Measurements from ENCODE around the gene MBOAT7. TPM values are rescaled to one million over a fixed set of nuclear protein-coding genes. Genes with fewer than 3 reads are reported as not detected.
"Not testable (repeated sequence)": the region's sequence is repeated elsewhere in the genome, so short reads cannot be mapped to it uniquely, and the experiment has no call there.

The MBOAT7 gene, protein sequence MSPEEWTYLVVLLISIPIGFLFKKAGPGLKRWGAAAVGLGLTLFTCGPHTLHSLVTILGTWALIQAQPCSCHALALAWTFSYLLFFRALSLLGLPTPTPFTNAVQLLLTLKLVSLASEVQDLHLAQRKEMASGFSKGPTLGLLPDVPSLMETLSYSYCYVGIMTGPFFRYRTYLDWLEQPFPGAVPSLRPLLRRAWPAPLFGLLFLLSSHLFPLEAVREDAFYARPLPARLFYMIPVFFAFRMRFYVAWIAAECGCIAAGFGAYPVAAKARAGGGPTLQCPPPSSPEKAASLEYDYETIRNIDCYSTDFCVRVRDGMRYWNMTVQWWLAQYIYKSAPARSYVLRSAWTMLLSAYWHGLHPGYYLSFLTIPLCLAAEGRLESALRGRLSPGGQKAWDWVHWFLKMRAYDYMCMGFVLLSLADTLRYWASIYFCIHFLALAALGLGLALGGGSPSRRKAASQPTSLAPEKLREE
- 9.9 TPM for polyA plus RNA-seq (2012; ENCODE audit: missing spikeins)

DNA sequence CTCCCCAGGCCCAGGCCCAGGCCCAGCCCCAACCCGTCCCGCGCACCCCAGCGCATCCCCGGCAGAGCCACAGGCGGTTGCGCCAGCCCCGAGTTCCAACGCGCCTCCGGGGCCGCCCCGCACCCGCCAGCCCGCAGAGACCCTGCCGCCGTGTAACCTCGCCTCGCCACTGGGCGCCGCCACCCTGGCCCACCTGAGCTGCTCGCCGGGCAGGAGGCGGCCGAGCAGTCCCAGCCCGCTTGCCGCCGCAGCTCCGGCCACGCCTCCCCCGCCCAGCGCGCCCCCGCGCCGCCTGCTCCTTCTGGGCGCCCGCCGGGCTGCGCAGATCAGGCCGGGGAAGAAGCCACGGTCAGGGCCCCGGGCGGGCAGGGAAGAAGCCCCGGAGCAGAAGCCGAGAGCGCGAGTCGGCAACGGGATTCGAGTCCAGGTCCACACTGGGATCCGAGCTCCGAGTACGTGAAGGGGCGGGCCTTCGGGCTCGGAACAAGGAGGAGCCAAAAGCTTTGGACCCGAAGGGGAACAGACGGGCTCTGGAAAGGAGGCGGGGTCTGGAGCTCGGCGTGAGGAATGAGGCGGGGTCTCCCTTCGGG is at the start of gene MBOAT7:
TSS of gene MBOAT7 (minus strand) at position 436 of the 590 bp plus-strand sequence. CDS start 1,072 bp downstream, outside the sequence.
- FAIRE-seq (no peak), DNase-seq (ENCODE audit: insufficient read length) (peak; percentile 89)
- TF ChIP-seq POLR2A (IDR thresholded peaks at IDR 0.05; ENCODE audit: low read depth, low read length) (peak; percentile 48; the same call in 1 of the 2 replicates), POLR2AphosphoS5 (IDR thresholded peaks at IDR 0.05; ENCODE audit: low read depth, low read length) (no peak), TAF1 (IDR thresholded peaks at IDR 0.05; ENCODE audit: borderline replicate concordance, low read depth, low read length) (no peak)

DNA sequence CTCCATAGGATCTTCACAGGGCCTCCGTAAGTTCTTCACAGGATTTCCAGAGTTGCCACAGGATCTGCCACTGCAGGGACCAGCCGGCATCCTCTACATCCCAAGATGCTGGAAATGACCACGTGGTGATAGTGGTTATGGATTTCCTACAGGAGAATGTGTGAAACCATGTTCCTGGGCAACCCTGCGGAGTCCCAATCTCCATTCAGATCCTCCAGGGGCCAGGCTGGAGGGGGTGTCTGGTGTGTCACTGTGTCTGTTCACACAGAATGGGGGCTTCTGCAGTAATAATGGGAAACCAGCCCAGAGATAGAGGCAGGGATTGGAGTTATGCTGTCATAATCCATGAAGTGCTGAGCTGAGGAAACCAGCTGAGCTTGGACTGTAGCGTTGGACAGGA is 44.6 kb upstream of the MBOAT7 start:
- no peak for FAIRE-seq
- TF ChIP-seq POLR2AphosphoS5 (IDR thresholded peaks at IDR 0.05; ENCODE audit: low read depth, low read length) (no peak), POLR2A (IDR thresholded peaks at IDR 0.05; ENCODE audit: low read depth, low read length) (no peak), TAF1 (IDR thresholded peaks at IDR 0.05; ENCODE audit: borderline replicate concordance, low read depth, low read length) (no peak)
- no peak for DNase-seq (ENCODE audit: insufficient read length)

DNA sequence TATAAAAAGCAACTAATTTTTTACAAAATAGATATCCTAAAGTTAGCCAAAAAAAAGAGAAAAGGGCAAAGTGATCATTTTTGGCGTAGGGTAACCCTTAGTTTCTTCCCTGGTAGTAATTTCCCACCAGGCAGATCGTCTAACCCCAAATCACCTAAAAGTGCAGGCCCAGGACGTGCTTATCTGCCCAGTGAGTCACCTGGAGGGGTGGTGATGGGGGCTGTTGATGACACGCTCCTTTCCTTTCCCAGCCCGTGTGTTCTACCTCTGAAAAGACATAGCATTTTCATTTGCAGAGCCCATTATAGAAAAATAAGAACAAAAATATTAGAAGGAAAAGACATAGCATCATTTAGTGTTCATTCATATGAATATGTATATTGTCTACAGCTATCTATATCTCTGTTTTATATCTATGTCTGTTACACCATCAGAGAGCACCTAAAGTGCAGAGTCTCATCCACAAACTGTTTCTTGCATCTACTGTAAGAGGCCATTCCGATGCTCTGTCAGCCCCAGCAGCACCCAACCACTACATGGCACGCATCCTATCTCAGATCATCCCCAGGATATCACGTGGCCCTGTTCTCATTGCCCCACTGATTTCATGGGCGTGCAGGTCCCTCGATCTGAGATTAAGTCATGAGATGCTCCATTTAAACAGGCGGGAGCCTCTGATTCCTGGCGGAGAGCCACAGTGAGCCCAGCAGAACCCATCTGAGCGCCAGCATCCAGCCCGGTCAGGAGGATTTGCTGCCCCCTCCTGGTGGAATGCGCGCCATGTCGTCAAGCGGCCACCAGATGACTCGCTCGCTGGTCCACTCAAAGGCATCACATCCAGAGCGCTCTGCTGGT is 41.9 kb upstream of the MBOAT7 start:
- DNase-seq (ENCODE audit: insufficient read length): peak; percentile 70
- TF ChIP-seq POLR2AphosphoS5 (IDR thresholded peaks at IDR 0.05; ENCODE audit: low read depth, low read length) (no peak), POLR2A (IDR thresholded peaks at IDR 0.05; ENCODE audit: low read depth, low read length) (no peak), TAF1 (IDR thresholded peaks at IDR 0.05; ENCODE audit: borderline replicate concordance, low read depth, low read length) (no peak)
- FAIRE-seq: peak; percentile 92

DNA sequence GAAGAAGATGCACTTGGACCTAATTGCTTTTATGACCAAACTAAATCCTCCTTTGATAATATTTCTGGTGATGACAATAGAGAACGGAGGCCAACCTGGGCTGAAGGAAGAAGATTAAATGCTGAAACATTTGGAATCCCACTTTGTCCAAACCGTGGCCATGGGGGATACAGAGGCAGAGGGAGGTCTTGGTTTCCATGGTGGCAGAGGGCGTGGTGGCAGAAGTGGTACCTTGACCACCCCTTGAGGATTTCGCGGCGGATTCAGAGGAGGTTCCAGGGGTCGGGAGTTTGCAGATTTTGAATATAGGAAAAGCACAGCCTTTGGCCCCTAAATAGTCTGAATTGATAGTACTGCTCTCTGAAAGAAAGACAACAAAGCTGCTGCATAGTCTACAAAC is 40.7 kb upstream of the MBOAT7 start:
- FAIRE-seq (no peak), DNase-seq (ENCODE audit: insufficient read length) (no peak)
- TF ChIP-seq TAF1 (IDR thresholded peaks at IDR 0.05; ENCODE audit: borderline replicate concordance, low read depth, low read length) (no peak), POLR2AphosphoS5 (IDR thresholded peaks at IDR 0.05; ENCODE audit: low read depth, low read length) (no peak), POLR2A (IDR thresholded peaks at IDR 0.05; ENCODE audit: low read depth, low read length) (no peak)

DNA sequence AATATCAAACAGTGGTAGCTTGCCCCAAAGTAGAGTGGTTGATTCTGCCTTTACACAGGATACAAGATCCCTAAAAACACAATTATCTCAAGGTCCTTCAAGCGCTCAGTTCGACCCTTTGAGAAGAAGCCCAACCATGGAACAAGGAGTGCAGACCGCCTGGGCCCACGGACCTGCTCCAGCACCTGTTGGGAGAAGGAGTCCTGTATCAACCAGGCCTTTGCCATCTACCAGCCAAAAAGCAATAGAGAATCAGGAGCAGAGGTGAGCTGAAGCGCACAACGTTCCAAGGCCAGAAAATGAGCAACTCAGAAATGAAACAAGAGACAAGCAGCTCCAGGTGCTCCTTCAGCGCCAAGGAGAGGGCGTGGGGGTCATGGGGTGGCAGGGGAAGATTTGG is 39.8 kb upstream of the MBOAT7 start:
- no peak for DNase-seq (ENCODE audit: insufficient read length)
- no peak for FAIRE-seq
- TF ChIP-seq POLR2A (IDR thresholded peaks at IDR 0.05; ENCODE audit: low read depth, low read length): no peak
- no peak for TF ChIP-seq TAF1 (IDR thresholded peaks at IDR 0.05; ENCODE audit: borderline replicate concordance, low read depth, low read length)
- no peak for TF ChIP-seq POLR2AphosphoS5 (IDR thresholded peaks at IDR 0.05; ENCODE audit: low read depth, low read length)

DNA sequence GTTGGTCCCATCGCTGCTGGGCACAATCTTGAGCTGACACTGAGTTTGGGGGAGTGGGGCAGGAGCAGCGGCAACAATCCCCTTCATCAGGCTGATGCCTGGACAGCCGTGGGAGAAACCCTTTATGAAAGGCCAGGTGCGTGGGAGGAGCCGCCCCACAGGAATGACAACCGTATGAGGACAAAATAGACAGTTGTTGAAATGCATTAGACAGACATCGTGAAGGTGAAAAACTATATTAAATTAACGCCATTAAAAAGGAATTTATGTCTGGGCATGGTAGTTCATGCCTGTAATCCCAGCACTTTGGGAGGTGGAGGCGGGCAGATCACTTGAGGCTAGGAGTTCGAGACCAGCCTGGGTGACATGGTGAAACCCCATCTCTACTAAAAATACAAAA is 35.2 kb upstream of the MBOAT7 start:
- FAIRE-seq: not testable (repeated sequence)

DNA sequence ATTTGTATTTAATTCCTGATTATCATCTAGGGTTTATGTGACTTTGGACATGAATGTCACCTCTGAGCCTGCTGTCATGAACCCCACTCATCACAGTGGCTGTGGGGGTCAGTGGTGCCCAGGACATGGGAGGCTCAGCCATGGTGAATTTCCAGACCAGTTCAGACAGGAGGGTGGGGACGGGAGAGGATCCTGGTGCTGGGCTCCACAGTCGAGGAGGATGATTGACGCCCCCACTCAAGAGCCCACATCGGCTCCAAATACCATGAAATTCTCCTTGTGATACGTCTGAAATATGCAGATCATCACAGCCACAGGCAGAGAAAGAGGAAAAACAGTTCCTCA is 34.5 kb upstream of the MBOAT7 start:
- not testable (repeated sequence) for FAIRE-seq; DNase-seq (ENCODE audit: insufficient read length)

More for the DNA sequence above, 35.2 kb upstream of the MBOAT7 start:
- DNase-seq (ENCODE audit: insufficient read length): not testable (repeated sequence)

DNA sequence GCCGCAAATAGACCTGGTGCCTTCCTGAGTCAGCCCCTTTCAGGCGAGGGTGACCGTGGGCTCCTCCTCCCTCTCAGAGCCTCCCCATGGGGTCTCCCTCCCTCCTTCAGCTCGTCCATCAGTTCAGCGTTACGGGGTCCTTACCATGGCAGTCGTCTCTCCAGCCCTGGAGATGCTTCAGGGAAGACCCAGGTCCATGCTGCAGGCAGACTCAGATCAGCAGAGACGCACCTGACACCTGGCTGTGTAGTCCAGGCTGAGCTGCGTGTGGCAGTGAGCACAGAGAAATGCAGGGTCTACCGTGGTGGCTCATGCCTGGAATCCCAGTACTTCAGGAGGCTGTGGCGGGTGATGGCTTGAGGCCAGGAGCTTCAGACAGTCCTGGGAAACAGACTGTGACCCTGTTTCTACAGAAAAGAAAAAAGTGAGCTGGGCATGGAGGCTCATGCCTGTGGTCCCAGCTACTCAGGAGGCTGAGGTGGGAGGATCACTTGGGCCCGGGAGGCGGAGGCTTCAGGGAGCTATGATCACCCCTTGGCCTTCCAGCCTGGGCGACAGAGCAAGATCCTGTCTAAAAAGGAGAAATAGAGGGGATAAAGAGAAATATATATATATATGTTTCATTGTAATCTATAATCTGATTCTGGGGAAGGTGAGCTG is 34.0 kb upstream of the MBOAT7 start:
- FAIRE-seq; DNase-seq (ENCODE audit: insufficient read length): not testable (repeated sequence)

DNA sequence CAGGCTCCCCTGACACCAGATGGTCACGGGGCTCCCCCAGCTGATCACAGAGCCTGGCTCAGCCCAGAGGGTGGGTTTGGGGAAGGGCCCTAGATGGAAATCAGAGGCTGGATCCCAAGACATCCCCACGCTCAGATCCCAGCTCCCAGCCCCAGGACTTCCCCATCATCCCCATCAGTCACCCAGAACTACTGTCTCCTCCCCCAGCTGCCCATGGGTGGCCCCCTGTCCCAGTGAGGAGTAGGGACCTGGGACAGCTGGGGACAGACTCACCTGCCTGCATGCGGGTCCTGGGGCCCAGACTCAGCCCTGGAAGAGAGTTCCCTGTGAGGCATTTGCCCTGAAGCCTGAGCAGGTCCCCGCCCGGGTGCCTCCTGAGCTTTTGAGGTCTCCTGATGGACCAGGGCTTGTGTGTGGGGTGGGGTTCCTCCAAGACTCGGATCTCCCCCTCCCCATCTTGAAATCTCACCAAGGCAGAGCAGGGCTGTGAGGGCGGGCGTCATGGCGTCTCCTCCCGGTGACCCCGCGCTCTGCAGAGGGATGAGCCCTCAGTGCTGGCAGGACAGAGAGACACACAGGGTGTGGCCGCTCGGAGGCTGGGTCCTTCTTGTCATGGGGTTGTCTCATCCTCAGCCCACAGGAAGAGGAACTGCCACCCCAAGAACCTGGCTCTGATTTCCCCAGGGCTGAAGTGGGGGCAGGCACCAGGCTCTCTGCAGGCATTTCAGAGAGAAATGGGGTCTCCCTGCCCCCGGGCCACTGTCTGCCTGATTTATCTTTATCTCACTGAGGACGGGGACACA is 33.3 kb upstream of the MBOAT7 start, which contains the start of gene LILRB3:
TSS of gene LILRB3 (minus strand) at position 534 of the 803 bp plus-strand sequence. CDS start at position 503, 31 bp downstream.
- not testable (repeated sequence) for DNase-seq (ENCODE audit: insufficient read length)

DNA sequence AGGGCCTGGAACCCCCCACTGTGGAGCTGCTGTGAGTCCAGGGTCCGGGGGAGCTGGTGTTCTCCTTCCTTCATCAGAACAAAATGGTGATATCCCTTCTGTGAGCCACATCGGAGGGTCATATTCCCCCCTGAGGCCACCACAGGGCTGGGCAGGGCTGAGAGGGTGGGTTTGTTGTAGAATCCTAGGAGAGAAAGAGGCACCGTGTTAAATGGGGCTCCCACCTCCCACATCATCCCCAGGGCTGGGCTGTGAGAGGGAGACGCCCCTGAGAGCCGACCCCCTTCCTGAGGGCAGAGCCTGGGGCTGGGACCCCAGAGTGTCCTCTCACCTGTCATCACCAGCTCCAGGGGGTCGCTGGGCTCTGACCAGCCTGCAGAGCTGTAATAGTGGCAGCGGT is 32.6 kb upstream of the MBOAT7 start:
- FAIRE-seq; DNase-seq (ENCODE audit: insufficient read length): not testable (repeated sequence)

More for the DNA sequence above, 33.3 kb upstream of the MBOAT7 start, which contains the start of gene LILRB3:
- not testable (repeated sequence) for FAIRE-seq

DNA sequence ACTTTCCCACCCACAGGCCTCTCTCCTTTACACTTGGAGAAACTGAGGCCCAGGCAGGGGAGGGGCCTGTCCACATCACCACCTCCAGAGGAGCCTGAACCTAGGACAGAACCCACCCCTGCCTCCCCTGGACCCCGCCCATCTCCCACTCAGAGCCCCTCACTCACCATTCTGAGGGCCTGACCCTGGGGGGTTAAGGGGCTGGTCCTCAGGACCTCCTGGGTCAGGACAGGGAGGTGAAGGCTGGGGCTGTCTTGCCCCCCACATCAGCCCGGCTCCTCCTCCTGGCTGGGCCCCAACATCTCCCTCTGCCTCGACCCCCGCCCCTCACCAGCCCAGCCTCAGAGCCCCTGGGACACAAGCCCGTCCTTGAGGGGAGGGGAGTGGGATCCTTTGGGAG is 30.3 kb upstream of the MBOAT7 start:
- FAIRE-seq; DNase-seq (ENCODE audit: insufficient read length): not testable (repeated sequence)

Measured in GM12892 (cell line).